ENCODE measurements around the gene TMEM200B. TPM values are rescaled to one million over a fixed set of nuclear protein-coding genes. Genes with fewer than 3 reads are reported as not detected.

The TMEM200B gene
- total and polyA plus RNA-seq, 2 donors (not counting 1 experiment from before 2014, with no cell fraction given) = 17.7 to 20.8 TPM

DNA sequence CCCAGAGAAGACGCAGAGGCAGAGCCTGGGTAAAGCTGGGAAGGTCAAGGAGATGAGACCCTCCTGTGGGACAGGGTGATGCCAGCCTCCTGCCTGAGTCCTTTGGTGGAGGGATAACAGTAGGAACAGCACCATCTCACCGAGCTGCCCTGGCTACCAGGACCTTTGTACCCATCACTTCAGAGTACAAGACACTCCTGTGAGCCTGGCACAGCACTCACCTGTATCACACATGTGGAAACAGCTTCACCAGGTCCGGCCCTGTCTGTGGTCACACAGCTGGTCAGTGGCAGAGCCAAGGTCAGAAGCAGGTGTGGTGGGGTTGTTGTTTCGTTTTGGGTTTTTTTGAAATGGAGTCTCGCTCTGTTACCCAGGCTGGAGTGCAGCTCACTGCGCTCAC is 5.0 kb upstream of the TMEM200B start:
- no peaks in the 10 kb centered on the region for H3K4me1 ChIP-seq (ENCODE audit: control insufficient read depth, extremely low read depth, insufficient read depth, low read length)
- DNase-seq (ENCODE audit: low read depth in 2 of 2) = no peak
- no peaks in the 10 kb centered on the region for H4K20me1 ChIP-seq (ENCODE audit: control insufficient read depth, extremely low read depth, insufficient read depth, low read length)
- H3K9ac ChIP-seq (ENCODE audit: insufficient read depth, low read length) = no peak overlapping the region
- no peaks in the 10 kb centered on the region for H3K36me3 ChIP-seq (ENCODE audit: control insufficient read depth, insufficient read depth, low read length)
- H3K9me3 ChIP-seq (ENCODE audit: control insufficient read depth, insufficient read depth, low read depth, low read length) = no peaks in the 10 kb centered on the region
- no peak overlapping the region for H3K4me2 ChIP-seq (ENCODE audit: extremely low read depth, insufficient read depth, low read length)
- no peaks in the 10 kb centered on the region for H3K27me3 ChIP-seq (ENCODE audit: control insufficient read depth, insufficient read depth, low read length)
- H2AFZ ChIP-seq (ENCODE audit: low read length) = no peak overlapping the region
- H3K27ac ChIP-seq (ENCODE audit: insufficient read depth, low read length) = no peak overlapping the region
- H3K4me3 ChIP-seq (replicated peaks in 1 of 4; ENCODE audit: control extremely low read depth in 1 of 4, insufficient read depth in 1 of 4, low read depth in 3 of 4, low read length in 4 of 4) = no peak overlapping the region
- TF ChIP-seq, protein P1, sequence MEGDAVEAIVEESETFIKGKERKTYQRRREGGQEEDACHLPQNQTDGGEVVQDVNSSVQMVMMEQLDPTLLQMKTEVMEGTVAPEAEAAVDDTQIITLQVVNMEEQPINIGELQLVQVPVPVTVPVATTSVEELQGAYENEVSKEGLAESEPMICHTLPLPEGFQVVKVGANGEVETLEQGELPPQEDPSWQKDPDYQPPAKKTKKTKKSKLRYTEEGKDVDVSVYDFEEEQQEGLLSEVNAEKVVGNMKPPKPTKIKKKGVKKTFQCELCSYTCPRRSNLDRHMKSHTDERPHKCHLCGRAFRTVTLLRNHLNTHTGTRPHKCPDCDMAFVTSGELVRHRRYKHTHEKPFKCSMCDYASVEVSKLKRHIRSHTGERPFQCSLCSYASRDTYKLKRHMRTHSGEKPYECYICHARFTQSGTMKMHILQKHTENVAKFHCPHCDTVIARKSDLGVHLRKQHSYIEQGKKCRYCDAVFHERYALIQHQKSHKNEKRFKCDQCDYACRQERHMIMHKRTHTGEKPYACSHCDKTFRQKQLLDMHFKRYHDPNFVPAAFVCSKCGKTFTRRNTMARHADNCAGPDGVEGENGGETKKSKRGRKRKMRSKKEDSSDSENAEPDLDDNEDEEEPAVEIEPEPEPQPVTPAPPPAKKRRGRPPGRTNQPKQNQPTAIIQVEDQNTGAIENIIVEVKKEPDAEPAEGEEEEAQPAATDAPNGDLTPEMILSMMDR (conservative IDR thresholded peaks at IDR 0.05 in 1 of 2, IDR thresholded peaks at IDR 0.05 in 1 of 2; ENCODE audit: low read depth in 1 of 2, low read length in 2 of 2) = no peak
- no peak for TF ChIP-seq EZH2 (IDR thresholded peaks at IDR 0.05; ENCODE audit: low read length, missing control alignments)
- H3K79me2 ChIP-seq (ENCODE audit: control insufficient read depth, insufficient read depth, low read length) = no peaks in the 10 kb centered on the region

DNA sequence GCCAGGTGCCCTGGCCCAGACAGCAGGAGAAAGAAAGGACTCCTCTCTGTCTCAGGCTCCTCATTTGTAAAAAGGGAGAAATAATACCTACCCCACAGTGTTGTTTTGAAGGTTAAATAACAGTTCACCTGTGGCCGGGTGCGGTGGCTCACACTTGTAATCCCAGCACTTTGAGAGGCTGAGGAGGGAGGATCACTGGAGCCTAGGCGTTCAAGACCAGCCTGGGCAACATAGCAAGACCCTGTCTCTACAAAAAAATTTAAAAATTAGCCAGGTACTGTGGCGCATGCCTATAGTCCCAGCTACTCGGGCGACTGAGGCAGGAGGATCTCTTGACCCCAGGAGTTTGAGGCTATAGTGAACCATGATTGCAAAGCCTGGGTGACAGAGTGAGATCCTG is 2.5 kb upstream of the TMEM200B start:
- H3K9me3 ChIP-seq (ENCODE audit: control insufficient read depth, insufficient read depth, low read depth, low read length) = no peaks in the 10 kb centered on the region
- H3K4me2 ChIP-seq (ENCODE audit: extremely low read depth, insufficient read depth, low read length) = no peak overlapping the region
- no peak overlapping the region for H3K9ac ChIP-seq (ENCODE audit: insufficient read depth, low read length)
- H3K4me3 ChIP-seq (replicated peaks in 1 of 4; ENCODE audit: control extremely low read depth in 1 of 4, insufficient read depth in 1 of 4, low read depth in 3 of 4, low read length in 4 of 4) = no peak overlapping the region
- TF ChIP-seq EZH2 (IDR thresholded peaks at IDR 0.05; ENCODE audit: low read length, missing control alignments) = no peak
- TF ChIP-seq, protein P1 (conservative IDR thresholded peaks at IDR 0.05 in 1 of 2, IDR thresholded peaks at IDR 0.05 in 1 of 2; ENCODE audit: low read depth in 1 of 2, low read length in 2 of 2) = no peak
- no peak overlapping the region for H3K27ac ChIP-seq (ENCODE audit: insufficient read depth, low read length)
- H3K4me1 ChIP-seq (ENCODE audit: control insufficient read depth, extremely low read depth, insufficient read depth, low read length) = no peaks in the 10 kb centered on the region
- H3K27me3 ChIP-seq (ENCODE audit: control insufficient read depth, insufficient read depth, low read length) = no peaks in the 10 kb centered on the region
- H3K79me2 ChIP-seq (ENCODE audit: control insufficient read depth, insufficient read depth, low read length) = peaks cover 12% of the 10 kb centered on the region
- H2AFZ ChIP-seq (ENCODE audit: low read length) = no peak overlapping the region
- no peaks in the 10 kb centered on the region for H3K36me3 ChIP-seq (ENCODE audit: control insufficient read depth, insufficient read depth, low read length)
- no peak for DNase-seq (ENCODE audit: low read depth in 2 of 2)
- H4K20me1 ChIP-seq (ENCODE audit: control insufficient read depth, extremely low read depth, insufficient read depth, low read length) = no peaks in the 10 kb centered on the region

DNA sequence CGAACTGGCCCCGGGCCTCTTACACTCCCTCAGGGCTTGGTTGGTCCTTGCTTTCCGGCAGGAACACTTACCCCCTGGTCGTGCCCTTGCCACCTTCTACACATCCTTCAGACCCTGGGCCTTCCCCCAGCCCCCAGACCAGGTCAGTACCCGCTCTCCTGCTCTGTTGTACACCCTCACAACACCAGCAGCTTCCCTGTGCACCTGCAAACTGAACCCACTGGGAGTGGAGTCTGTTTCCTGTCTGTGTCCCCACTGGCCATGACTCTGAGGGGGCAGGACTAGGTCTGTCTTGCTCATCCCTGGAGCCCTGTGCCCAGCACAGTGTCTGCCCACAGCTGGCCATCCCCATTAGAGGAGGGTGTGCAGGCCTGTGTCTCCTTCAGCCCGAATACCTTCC is 2.1 kb upstream of the TMEM200B start:
- Histone ChIP-seq H3K27ac (ENCODE audit: insufficient read depth, low read length) (no peak overlapping the region), H3K4me2 (ENCODE audit: extremely low read depth, insufficient read depth, low read length) (peak overlapping the region; percentile 92), H3K27me3 (ENCODE audit: control insufficient read depth, insufficient read depth, low read length) (no peaks in the 10 kb centered on the region), H4K20me1 (ENCODE audit: control insufficient read depth, extremely low read depth, insufficient read depth, low read length) (no peaks in the 10 kb centered on the region), H3K9me3 (ENCODE audit: control insufficient read depth, insufficient read depth, low read depth, low read length) (no peaks in the 10 kb centered on the region), H3K36me3 (ENCODE audit: control insufficient read depth, insufficient read depth, low read length) (peaks cover 2% of the 10 kb centered on the region), H3K4me1 (ENCODE audit: control insufficient read depth, extremely low read depth, insufficient read depth, low read length) (no peaks in the 10 kb centered on the region), H3K79me2 (ENCODE audit: control insufficient read depth, insufficient read depth, low read length) (peaks cover 16% of the 10 kb centered on the region), H3K9ac (ENCODE audit: insufficient read depth, low read length) (no peak overlapping the region), H3K4me3 (replicated peaks in 1 of 4; ENCODE audit: control extremely low read depth in 1 of 4, insufficient read depth in 1 of 4, low read depth in 3 of 4, low read length in 4 of 4) (no peak overlapping the region), H2AFZ (ENCODE audit: low read length) (no peak overlapping the region)
- TF ChIP-seq EZH2 (IDR thresholded peaks at IDR 0.05; ENCODE audit: low read length, missing control alignments) = no peak
- TF ChIP-seq, protein P1 (conservative IDR thresholded peaks at IDR 0.05 in 1 of 2, IDR thresholded peaks at IDR 0.05 in 1 of 2; ENCODE audit: low read depth in 1 of 2, low read length in 2 of 2) = no peak
- DNase-seq (ENCODE audit: low read depth in 2 of 2) = no peak

Measured in fibroblast of lung (primary cell).